ENCODE data around the gene KBTBD7. TPM values are rescaled to one million over a fixed set of nuclear protein-coding genes. Genes with fewer than 3 reads are reported as not detected.

KBTBD7 gene
- total RNA-seq, 1 experiment from 2014 or later: 5.5 TPM

DNA sequence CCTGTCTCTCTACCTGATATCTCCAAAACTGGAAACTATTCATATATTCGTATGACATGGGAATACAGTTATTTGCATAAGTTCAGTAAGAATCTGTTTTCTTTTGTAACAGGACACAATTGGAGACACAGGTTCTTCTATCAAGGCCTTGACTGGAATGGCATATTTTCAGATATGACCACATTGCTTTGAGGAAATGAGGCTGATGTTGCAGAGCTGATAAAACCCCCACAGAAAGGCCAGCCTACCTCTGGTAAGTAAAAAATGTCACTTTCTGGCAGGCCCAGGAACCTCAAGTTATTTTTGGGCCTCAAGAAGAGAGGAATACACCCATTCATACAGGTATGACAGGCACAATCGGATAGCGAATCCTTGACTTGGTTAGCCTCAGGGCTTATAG lies 32.2 kb downstream of the KBTBD7 start:
- no peaks in the 10 kb centered on the region for H3K36me3 ChIP-seq (ENCODE audit: control insufficient read depth, insufficient read depth, low read length)
- H3K27ac ChIP-seq (ENCODE audit: low read length): no peak overlapping the region
- in situ Hi-C loops (cut with HindIII; ENCODE audit: low pct_unique_long_range_greater_than_20kb, low sequenced_read_pairs) (no loop called here), intact Hi-C loops (cut with micrococcal nuclease; ENCODE audit: unreplicated experiment) (no loop called here)
- ATAC-seq (no peak), DNase-seq (ENCODE audit: low read depth, low spot score) (no peak)
- TF ChIP-seq POLR2AphosphoS5 (IDR thresholded peaks at IDR 0.05; ENCODE audit: low read depth, low read length) (no peak), SIN3A (IDR thresholded peaks at IDR 0.05; ENCODE audit: borderline replicate concordance, insufficient read depth, low read depth, low read length) (no peak), TCF7L2 (IDR thresholded peaks at IDR 0.05; ENCODE audit: low read depth, low read length) (no peak)
- TF ChIP-seq, protein P1, sequence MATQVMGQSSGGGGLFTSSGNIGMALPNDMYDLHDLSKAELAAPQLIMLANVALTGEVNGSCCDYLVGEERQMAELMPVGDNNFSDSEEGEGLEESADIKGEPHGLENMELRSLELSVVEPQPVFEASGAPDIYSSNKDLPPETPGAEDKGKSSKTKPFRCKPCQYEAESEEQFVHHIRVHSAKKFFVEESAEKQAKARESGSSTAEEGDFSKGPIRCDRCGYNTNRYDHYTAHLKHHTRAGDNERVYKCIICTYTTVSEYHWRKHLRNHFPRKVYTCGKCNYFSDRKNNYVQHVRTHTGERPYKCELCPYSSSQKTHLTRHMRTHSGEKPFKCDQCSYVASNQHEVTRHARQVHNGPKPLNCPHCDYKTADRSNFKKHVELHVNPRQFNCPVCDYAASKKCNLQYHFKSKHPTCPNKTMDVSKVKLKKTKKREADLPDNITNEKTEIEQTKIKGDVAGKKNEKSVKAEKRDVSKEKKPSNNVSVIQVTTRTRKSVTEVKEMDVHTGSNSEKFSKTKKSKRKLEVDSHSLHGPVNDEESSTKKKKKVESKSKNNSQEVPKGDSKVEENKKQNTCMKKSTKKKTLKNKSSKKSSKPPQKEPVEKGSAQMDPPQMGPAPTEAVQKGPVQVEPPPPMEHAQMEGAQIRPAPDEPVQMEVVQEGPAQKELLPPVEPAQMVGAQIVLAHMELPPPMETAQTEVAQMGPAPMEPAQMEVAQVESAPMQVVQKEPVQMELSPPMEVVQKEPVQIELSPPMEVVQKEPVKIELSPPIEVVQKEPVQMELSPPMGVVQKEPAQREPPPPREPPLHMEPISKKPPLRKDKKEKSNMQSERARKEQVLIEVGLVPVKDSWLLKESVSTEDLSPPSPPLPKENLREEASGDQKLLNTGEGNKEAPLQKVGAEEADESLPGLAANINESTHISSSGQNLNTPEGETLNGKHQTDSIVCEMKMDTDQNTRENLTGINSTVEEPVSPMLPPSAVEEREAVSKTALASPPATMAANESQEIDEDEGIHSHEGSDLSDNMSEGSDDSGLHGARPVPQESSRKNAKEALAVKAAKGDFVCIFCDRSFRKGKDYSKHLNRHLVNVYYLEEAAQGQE (IDR thresholded peaks at IDR 0.05; ENCODE audit: insufficient read depth in 1 of 2, low read depth in 2 of 2, low read length in 1 of 2): no peak
- TF ChIP-seq, protein P2, sequence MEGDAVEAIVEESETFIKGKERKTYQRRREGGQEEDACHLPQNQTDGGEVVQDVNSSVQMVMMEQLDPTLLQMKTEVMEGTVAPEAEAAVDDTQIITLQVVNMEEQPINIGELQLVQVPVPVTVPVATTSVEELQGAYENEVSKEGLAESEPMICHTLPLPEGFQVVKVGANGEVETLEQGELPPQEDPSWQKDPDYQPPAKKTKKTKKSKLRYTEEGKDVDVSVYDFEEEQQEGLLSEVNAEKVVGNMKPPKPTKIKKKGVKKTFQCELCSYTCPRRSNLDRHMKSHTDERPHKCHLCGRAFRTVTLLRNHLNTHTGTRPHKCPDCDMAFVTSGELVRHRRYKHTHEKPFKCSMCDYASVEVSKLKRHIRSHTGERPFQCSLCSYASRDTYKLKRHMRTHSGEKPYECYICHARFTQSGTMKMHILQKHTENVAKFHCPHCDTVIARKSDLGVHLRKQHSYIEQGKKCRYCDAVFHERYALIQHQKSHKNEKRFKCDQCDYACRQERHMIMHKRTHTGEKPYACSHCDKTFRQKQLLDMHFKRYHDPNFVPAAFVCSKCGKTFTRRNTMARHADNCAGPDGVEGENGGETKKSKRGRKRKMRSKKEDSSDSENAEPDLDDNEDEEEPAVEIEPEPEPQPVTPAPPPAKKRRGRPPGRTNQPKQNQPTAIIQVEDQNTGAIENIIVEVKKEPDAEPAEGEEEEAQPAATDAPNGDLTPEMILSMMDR (IDR thresholded peaks at IDR 0.05): no peak
- POLR2A ChIA-PET: no interaction called here
- CTCF ChIA-PET: no interaction called here
- H3K4me3 ChIP-seq (ENCODE audit: low read depth in 2 of 2, low read length in 2 of 2): no peak overlapping the region
- no peaks in the 10 kb centered on the region for H3K27me3 ChIP-seq (ENCODE audit: control insufficient read depth, insufficient read depth, low read length)
- no peaks in the 10 kb centered on the region for H3K4me1 ChIP-seq (ENCODE audit: control insufficient read depth, insufficient read depth, low read length)
- no TSS peak for BruUV-seq (replicated peaks)
- H3K9me3 ChIP-seq (ENCODE audit: control insufficient read depth, insufficient read depth, low read depth, low read length): no peaks in the 10 kb centered on the region

DNA sequence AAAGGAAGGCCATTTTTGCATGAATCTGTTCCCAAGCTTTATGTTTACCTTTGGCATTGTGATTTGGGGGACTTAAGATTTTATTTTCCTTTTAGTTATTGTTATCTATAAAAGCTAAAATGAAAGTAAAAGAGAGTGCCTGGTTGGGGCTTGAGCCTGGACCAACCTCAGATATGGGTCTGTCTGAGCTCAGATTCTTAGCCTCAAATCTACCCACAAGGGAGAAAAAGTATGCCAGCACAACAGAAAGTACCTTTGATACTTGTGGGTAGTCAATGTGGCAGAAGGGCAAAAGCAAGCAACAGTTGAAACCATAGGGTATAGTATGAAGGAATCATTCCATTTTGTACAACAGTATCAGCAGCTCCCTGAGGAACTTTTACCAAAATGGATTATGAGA lies 35.2 kb downstream of the KBTBD7 start:
- BruUV-seq (replicated peaks): no TSS peak
- no peaks in the 10 kb centered on the region for H3K9me3 ChIP-seq (ENCODE audit: control insufficient read depth, insufficient read depth, low read depth, low read length)
- in situ Hi-C loops (cut with HindIII; ENCODE audit: low pct_unique_long_range_greater_than_20kb, low sequenced_read_pairs): no loop called here

DNA sequence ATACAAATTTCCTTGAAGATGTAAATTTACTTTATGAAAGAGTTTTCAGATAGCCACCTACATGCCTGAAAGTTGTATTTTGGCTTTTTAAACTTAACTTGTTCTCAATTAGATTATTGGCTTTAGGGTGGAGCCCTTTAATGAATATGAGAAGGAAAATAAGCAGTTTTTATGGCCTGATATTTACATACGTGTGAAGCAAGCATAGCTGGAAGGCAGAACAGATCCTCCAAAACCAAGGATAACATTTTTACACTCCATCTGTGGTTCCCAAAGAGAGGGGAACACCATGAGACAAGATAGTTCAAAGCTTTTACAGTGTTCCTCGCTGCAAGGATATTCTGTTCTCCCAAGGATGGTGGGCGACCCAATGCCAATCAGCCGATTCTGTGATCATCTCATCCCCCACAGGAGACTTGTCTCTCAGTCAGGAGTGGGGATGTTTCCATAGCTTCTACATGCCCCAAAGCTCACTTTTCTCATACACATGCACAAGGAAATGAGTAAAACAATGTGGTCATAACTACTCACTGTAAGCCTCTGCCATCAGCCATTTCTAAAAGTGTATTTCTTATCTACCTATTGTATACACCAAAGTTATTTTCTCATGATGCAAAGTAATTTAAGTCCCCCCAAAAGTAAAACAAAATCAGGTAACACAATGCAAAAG lies 37.2 kb downstream of the KBTBD7 start:
- no TSS peak for BruUV-seq (replicated peaks)
- in situ Hi-C loops (cut with HindIII; ENCODE audit: low pct_unique_long_range_greater_than_20kb, low sequenced_read_pairs) (no loop called here), intact Hi-C loops (cut with micrococcal nuclease; ENCODE audit: unreplicated experiment) (no loop called here)
- no peak overlapping the region for H3K27ac ChIP-seq (ENCODE audit: low read length)
- DNase-seq (ENCODE audit: low read depth, low spot score): no peak
- ChIA-PET POLR2A (no interaction called here), CTCF (no interaction called here)
- no peak for ATAC-seq
- H3K9me3 ChIP-seq (ENCODE audit: control insufficient read depth, insufficient read depth, low read depth, low read length): no peaks in the 10 kb centered on the region
- TF ChIP-seq, protein P2 (IDR thresholded peaks at IDR 0.05): no peak
- TF ChIP-seq, protein P1 (IDR thresholded peaks at IDR 0.05; ENCODE audit: insufficient read depth in 1 of 2, low read depth in 2 of 2, low read length in 1 of 2): no peak
- TF ChIP-seq POLR2AphosphoS5 (IDR thresholded peaks at IDR 0.05; ENCODE audit: low read depth, low read length): no peak
- TF ChIP-seq SIN3A (IDR thresholded peaks at IDR 0.05; ENCODE audit: borderline replicate concordance, insufficient read depth, low read depth, low read length): no peak
- no peak for TF ChIP-seq TCF7L2 (IDR thresholded peaks at IDR 0.05; ENCODE audit: low read depth, low read length)
- H3K36me3 ChIP-seq (ENCODE audit: control insufficient read depth, insufficient read depth, low read length): no peaks in the 10 kb centered on the region
- no peaks in the 10 kb centered on the region for H3K27me3 ChIP-seq (ENCODE audit: control insufficient read depth, insufficient read depth, low read length)
- H3K4me1 ChIP-seq (ENCODE audit: control insufficient read depth, insufficient read depth, low read length): no peaks in the 10 kb centered on the region
- no peak overlapping the region for H3K4me3 ChIP-seq (ENCODE audit: low read depth in 2 of 2, low read length in 2 of 2)

More for the DNA sequence above, 35.2 kb downstream of the KBTBD7 start:
- DNase-seq (ENCODE audit: low read depth, low spot score) (no peak), ATAC-seq (no peak)
- H3K27ac ChIP-seq (ENCODE audit: low read length): no peak overlapping the region
- ChIA-PET CTCF (no interaction called here), POLR2A (no interaction called here)
- intact Hi-C loops (cut with micrococcal nuclease; ENCODE audit: unreplicated experiment): no loop called here
- H3K27me3 ChIP-seq (ENCODE audit: control insufficient read depth, insufficient read depth, low read length): no peaks in the 10 kb centered on the region
- H3K4me1 ChIP-seq (ENCODE audit: control insufficient read depth, insufficient read depth, low read length): no peaks in the 10 kb centered on the region
- H3K4me3 ChIP-seq (ENCODE audit: low read depth in 2 of 2, low read length in 2 of 2): no peak overlapping the region
- H3K36me3 ChIP-seq (ENCODE audit: control insufficient read depth, insufficient read depth, low read length): no peaks in the 10 kb centered on the region
- TF ChIP-seq SIN3A (IDR thresholded peaks at IDR 0.05; ENCODE audit: borderline replicate concordance, insufficient read depth, low read depth, low read length): no peak
